Activated T-helper 17 cell treated with anti-CD3 and anti-CD28 coated beads, Interleukin-2, amount 50 U/mL, for 72 hours (primary cell): Measurements from ENCODE around the gene FIBCD1. TPM values are rescaled to one million over a fixed set of nuclear protein-coding genes. Genes with fewer than 3 reads are reported as not detected.

Source experiments
- ATAC-seq: fragments of 150-1000 bp; cut with Tn5 transposase; replicated peaks from 2 replicates; pipeline ENCODE4 v1.10.0; 2021; ENCODE audit warnings: mild to moderate bottlenecking, moderate library complexity
- H3K27ac Mint-ChIP-seq: one replicate; pipeline ENCODE4 v1.8.0; 2022; ENCODE audit warnings: mixed read lengths
- H3K27me3 Mint-ChIP-seq: one replicate; pipeline ENCODE4 v1.8.0; 2022; ENCODE audit warnings: mixed read lengths
- H3K36me3 Mint-ChIP-seq: one replicate; pipeline ENCODE4 v1.8.0; 2022; ENCODE audit warnings: low read depth, mild to moderate bottlenecking, mixed read lengths
- H3K4me1 Mint-ChIP-seq: one replicate; pipeline ENCODE4 v1.8.0; 2022; ENCODE audit warnings: mixed read lengths
- H3K4me3 Mint-ChIP-seq: one replicate; pipeline ENCODE4 v1.8.0; 2022; ENCODE audit warnings: mild to moderate bottlenecking, mixed read lengths
- H3K9me3 Mint-ChIP-seq: one replicate; pipeline ENCODE4 v1.8.0; 2022; ENCODE audit warnings: mixed read lengths
- total RNA-seq, 2 donors: library from RNA; stranded (reverse); gene quantifications; one replicate each; pipeline ENCODE4 v1.2.3, GENCODE V29; 2022

Gene FIBCD1, protein sequence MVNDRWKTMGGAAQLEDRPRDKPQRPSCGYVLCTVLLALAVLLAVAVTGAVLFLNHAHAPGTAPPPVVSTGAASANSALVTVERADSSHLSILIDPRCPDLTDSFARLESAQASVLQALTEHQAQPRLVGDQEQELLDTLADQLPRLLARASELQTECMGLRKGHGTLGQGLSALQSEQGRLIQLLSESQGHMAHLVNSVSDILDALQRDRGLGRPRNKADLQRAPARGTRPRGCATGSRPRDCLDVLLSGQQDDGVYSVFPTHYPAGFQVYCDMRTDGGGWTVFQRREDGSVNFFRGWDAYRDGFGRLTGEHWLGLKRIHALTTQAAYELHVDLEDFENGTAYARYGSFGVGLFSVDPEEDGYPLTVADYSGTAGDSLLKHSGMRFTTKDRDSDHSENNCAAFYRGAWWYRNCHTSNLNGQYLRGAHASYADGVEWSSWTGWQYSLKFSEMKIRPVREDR
- not detected for total RNA-seq

DNA sequence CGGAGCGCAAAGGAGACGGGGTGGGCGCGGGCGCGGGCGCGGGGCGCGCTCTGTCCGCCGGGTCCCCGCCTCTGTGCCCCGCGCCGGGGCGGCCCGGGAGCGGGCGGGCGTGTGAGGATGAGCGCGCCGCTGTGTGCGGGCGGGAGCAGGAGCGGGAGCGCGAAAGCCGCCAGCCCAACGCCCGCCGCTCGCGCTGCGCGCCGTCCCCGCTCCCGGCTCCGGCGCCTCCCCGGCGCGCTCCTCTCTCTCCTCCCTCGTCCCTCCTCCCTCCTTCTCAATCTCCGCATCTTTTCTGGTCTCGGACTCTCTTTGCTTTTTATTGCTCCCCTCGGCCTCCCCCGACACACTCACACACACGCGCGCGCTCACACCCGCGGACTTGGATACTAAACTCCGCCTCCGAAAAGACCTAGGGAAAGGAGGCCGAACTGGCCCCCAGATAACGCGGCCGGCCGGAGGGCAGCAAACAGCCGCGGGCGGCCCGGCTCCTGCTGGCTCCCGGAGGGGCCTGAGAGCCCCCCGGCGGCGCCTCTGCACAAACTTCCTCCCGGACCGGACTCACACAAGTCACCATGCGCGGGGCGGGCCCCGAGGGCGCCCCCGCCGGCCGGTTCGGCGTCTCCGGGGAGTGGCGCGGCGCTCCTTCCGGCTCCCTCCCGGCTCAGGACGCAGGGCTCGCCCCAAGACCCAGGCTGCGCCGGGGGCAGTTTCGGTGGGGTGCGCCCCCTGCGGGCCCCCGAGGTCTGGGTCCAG, at the start of gene FIBCD1:
Gene FIBCD1, minus strand, starts transcription at position 596 of the 753 bp plus-strand sequence. CDS start 640 bp downstream, outside the sequence.
- no peaks in the 10 kb centered on the region for H3K4me1 Mint-ChIP-seq
- no peak within 1 kb of the TSS for H3K4me3 Mint-ChIP-seq
- no peaks in the 10 kb centered on the region for H3K36me3 Mint-ChIP-seq

DNA sequence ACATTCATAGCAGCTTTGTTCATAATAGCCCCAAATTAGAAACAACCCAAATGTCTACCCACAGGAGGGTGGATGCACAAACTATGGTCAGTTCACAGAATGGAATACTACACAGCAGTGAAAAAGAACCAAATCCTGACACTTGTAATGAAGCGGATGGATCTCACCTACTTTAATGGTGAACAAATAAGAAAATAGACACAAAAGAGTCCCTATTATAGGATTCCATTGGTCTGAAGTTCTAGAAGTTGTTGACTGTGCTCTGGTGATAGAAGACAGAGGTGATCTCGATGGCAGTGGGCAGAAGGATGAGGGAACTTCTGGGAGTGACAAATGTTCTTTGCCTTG, 49.3 kb upstream of the FIBCD1 start:
- Mint-ChIP-seq H3K4me3 (no peak overlapping the region), H3K27me3 (peaks cover 4% of the 10 kb centered on the region), H3K36me3 (no peaks in the 10 kb centered on the region), H3K27ac (no peak overlapping the region), H3K4me1 (no peaks in the 10 kb centered on the region), H3K9me3 (no peaks in the 10 kb centered on the region)
- no peak for ATAC-seq

More for the DNA sequence above, at the start of gene FIBCD1:
- ATAC-seq, result no peak
- peaks cover 45% of the 10 kb centered on the region for H3K27me3 Mint-ChIP-seq
- H3K9me3 Mint-ChIP-seq, result no peaks in the 10 kb centered on the region
- no peak within 1 kb of the TSS for H3K27ac Mint-ChIP-seq

DNA sequence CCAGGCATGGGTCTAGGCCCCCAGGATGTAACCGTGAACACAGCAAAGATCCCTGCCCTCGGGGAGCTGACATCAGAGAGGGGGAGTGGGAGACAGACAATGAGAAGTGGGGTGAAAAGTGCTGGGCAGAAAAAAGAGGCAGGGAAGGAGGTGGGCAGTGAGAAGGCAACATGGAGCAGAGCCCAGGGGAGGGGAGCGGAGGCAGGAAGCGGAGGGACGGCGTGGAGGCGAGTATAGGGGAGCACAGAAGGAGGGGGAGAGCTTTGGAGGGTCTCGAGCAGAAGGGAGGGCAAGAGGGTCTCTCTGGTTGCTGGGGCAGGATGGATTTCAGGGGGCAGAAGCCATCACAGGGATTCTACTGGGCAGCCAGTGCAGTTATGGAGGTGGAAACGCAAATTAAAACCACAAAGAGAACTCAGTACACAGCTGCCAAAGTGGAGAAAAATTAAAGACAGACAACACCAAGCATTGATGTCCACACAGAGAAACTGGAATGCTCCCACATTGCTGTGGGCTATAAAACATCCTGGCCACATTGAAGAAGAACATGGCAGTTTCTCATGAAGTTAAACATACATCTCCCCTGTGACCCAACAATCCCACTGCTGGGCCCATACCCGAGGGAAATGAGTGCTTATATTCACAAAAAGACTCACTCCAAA, 48.8 kb upstream of the FIBCD1 start:
- no peaks in the 10 kb centered on the region for H3K36me3 Mint-ChIP-seq
- peaks cover 4% of the 10 kb centered on the region for H3K27me3 Mint-ChIP-seq
- ATAC-seq, result no peak
- H3K4me3 Mint-ChIP-seq, result no peak overlapping the region
- H3K27ac Mint-ChIP-seq, result no peak overlapping the region
- no peaks in the 10 kb centered on the region for H3K9me3 Mint-ChIP-seq
- no peaks in the 10 kb centered on the region for H3K4me1 Mint-ChIP-seq

DNA sequence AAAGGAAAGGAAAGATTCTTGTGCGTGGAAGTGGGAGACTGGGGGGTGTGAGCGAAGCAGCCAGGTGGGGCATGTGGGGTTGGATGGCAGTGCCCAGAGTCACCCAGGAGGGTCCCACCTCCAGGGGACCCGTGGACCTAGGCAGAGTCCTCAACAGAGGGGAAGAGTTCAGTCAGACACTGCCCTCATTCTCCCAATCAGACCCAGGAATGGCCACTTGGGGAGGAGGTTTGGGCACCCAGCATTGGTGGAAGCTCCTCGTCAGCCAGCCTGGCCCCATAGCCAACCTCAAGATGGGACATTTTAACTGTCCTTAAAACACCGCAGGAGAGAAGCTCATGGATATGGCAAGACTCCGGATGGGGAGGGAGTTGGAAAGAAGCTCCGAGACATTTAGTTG, 48.0 kb upstream of the FIBCD1 start:
- H3K36me3 Mint-ChIP-seq, result no peaks in the 10 kb centered on the region
- no peaks in the 10 kb centered on the region for H3K4me1 Mint-ChIP-seq
- H3K27me3 Mint-ChIP-seq, result peaks cover 4% of the 10 kb centered on the region
- no peaks in the 10 kb centered on the region for H3K9me3 Mint-ChIP-seq
- H3K27ac Mint-ChIP-seq, result no peak overlapping the region
- no peak for ATAC-seq
- H3K4me3 Mint-ChIP-seq, result no peak overlapping the region

DNA sequence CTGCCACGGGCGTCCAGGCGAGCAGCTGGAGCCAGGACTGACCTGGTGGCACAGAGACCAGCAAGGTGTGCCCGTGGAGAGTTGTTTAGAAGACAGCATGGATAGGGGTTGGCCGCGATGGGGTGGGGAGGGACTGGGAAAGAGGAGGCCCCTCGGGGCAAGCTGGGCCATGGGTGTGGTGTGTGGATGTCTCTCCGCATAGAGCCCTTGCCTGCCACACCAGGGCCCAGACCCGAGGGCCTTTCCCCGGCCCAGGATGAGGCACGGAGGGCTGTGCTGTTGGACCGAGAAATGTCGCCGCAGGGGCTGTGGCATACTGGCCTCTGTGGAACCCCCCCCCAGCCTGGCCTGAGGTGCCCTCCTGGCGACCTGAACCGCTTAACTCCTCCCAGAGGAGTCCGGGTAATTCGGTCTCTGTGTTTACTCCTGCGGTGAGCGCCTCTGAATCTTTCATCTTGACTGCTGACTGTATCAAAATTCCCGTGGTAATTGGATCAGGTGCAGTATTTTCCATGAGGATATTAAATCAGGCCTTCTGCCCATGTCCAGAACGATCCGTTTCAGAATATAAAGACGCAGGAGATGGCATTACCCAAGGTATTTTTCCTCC, 47.4 kb upstream of the FIBCD1 start:
- H3K4me1 Mint-ChIP-seq, result no peaks in the 10 kb centered on the region
- no peak overlapping the region for H3K27ac Mint-ChIP-seq
- ATAC-seq, result no peak
- H3K36me3 Mint-ChIP-seq, result no peaks in the 10 kb centered on the region
- H3K27me3 Mint-ChIP-seq, result no peaks in the 10 kb centered on the region
- H3K9me3 Mint-ChIP-seq, result no peaks in the 10 kb centered on the region
- no peak overlapping the region for H3K4me3 Mint-ChIP-seq

DNA sequence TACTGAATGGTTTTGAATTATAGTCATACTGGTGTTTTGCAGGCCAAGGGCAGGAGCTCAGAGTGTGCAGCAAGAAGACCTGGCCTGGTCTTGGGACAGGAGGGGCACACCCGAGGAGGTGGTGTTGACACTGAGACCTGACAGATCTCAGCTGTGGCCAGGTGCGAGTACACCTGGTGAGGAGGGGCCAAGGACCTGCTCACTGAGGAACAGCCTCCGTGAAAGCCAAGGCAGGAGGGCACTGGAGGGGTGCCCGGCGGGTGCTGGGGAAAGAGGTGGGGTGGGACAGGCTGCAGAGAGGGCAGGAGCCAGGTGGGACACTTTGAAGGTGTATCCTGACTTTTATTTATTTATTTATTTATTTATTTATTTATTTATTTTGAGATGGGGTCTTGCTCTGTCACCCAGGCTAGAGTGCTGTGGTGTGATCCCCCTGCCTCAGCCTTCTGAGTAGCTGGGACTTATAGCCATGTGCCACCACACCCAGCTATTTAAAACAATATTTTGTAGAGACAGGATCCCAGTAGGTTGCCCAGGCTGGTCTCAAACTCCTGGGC, 46.6 kb upstream of the FIBCD1 start:
- Mint-ChIP-seq H3K4me3 (no peak overlapping the region), H3K9me3 (no peaks in the 10 kb centered on the region), H3K36me3 (no peaks in the 10 kb centered on the region), H3K27ac (no peak overlapping the region), H3K27me3 (peaks cover 4% of the 10 kb centered on the region), H3K4me1 (no peaks in the 10 kb centered on the region)
- no peak for ATAC-seq

DNA sequence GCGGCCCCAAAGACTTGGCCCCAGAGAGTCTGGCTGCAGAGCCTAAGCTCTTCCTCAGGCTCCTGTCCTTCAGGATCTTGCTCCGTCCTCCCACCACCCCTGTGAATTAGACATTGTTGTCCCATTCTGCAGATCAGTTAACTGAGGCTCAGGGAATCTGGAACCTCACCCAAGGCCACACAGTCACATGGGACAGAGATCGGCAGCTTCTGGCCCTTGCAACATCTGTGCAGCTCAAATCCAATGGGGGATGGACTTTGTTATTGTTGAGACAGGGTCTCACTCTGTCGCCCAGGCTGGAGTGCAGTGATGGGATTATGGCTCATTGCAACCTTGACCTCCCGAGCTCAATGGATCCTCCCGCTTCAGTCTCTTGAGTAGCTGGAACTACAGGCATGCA, 46.0 kb upstream of the FIBCD1 start:
- H3K36me3 Mint-ChIP-seq, result no peaks in the 10 kb centered on the region
- no peak for ATAC-seq
- no peak overlapping the region for H3K4me3 Mint-ChIP-seq
- H3K4me1 Mint-ChIP-seq, result no peaks in the 10 kb centered on the region
- peaks cover 8% of the 10 kb centered on the region for H3K27me3 Mint-ChIP-seq
- H3K27ac Mint-ChIP-seq, result no peak overlapping the region
- no peaks in the 10 kb centered on the region for H3K9me3 Mint-ChIP-seq

DNA sequence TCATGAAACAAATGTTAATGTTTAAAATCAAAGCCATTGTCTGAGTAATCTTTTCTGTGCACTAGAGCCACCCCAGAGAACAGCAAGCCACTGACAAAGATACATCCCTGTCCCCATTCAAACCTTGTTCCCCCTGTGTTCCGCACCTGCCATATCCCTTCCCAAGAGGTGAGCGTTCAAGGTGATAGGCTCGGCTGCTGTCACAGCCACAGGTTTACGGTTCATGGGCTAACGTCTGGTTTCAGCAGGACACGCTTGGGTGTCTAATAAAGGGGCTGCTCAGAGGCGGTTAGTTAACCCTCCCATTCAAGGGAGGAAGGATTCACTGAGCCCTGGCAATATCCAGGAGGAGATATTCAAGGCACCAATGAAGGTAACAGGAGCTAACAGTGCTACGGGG, 45.5 kb upstream of the FIBCD1 start:
- no peak overlapping the region for H3K27ac Mint-ChIP-seq
- ATAC-seq, result no peak
- no peak overlapping the region for H3K4me3 Mint-ChIP-seq
- no peaks in the 10 kb centered on the region for H3K4me1 Mint-ChIP-seq
- H3K36me3 Mint-ChIP-seq, result no peaks in the 10 kb centered on the region
- H3K9me3 Mint-ChIP-seq, result no peaks in the 10 kb centered on the region
- peaks cover 8% of the 10 kb centered on the region for H3K27me3 Mint-ChIP-seq

DNA sequence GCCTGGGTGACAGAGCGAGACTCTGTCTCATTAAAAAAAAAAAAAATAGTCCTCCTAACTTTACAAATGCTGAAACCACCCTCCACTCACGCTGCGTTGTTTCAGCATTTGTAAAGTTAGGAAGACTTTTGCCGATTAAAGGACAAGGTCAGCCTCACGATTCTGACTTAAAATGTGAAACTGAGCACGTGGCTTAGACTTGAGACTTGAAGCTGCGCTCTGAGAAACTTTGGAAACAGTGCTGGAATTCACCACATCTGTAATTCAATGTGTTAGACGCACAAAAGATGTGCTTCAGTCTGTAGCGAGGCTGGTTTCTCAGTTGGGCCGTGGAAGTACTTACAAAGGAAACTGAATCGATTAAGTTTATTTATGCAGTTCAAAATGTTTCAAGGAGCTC, 44.9 kb upstream of the FIBCD1 start:
- Mint-ChIP-seq H3K27me3 (peaks cover 8% of the 10 kb centered on the region), H3K9me3 (no peaks in the 10 kb centered on the region), H3K4me1 (no peaks in the 10 kb centered on the region), H3K4me3 (no peak overlapping the region), H3K27ac (no peak overlapping the region), H3K36me3 (no peaks in the 10 kb centered on the region)
- ATAC-seq, result no peak

DNA sequence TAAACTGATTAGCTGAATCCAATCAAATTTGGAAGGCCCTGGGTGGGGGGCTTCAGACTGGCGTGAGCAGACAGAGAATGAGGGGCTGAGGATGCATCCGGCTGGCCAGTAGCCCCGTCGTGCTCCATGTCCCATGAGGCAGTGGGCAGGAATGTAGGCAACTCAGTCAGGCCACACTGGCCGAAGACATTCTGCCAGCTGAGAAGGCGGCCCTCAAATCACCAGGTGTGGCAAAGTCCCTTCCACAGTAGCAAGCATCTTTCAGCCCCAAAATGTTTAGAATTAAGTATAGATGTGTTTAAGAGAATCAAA, 44.3 kb upstream of the FIBCD1 start:
- no peaks in the 10 kb centered on the region for H3K4me1 Mint-ChIP-seq
- H3K27me3 Mint-ChIP-seq, result peaks cover 8% of the 10 kb centered on the region
- no peak overlapping the region for H3K27ac Mint-ChIP-seq
- no peak for ATAC-seq
- H3K4me3 Mint-ChIP-seq, result no peak overlapping the region
- no peaks in the 10 kb centered on the region for H3K36me3 Mint-ChIP-seq
- H3K9me3 Mint-ChIP-seq, result no peaks in the 10 kb centered on the region

DNA sequence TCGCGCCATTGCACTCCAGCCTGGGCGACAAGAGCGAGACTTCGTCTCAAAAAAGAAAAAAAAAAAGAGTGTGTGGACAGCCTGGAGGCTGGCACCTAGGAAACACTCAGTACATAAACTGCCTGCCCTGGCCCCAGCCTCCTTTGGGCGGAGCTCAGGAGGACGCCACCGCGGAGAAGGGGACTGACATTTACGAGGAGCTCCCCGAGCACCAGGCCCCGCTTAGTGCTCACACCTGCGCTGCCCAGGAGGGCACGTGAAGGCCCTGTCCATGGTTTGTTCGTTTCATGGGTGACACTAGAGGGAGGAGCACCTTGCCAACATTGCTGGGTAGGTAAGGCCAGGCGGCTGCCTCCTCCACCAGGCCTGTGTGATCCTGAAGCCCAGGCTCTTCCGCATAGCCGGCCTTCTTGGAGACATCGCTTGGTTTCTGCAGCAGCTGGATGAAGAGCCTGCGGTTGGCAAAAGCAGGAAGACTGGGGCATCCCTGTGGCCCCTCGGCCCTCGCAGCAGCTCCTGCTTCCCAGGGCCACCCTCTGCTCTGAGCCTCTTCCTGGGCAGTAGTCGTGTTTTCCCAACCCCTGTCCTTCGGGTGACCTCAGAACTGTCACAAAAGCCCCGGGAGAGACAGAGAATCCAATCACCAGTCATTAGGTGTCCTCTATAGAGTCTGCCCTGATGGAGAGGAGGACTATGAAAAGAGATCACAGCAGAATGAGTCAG, 43.8 kb upstream of the FIBCD1 start:
- Mint-ChIP-seq H3K27me3 (peaks cover 8% of the 10 kb centered on the region), H3K27ac (no peak overlapping the region), H3K9me3 (no peaks in the 10 kb centered on the region), H3K36me3 (no peaks in the 10 kb centered on the region), H3K4me1 (no peaks in the 10 kb centered on the region), H3K4me3 (no peak overlapping the region)
- ATAC-seq, result no peak

DNA sequence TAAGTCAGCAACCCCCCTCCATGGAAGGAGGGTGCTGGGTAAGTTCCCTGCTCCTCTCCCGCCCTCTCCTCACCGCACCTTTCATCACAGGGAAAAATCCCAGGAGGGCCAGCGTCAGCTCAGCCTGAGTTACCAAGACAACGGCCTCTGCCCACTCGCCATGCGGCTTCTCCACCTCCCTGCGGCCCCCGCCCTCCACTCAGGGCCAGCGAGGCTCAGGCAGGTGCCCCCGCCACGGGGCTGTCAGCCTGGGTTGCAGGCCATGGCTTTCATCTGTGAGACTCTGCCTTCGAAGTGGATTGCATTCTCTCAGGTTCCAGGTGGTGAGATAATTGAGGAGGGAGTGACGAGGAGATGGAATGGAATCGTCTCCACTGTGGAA, 42.7 kb upstream of the FIBCD1 start:
- Mint-ChIP-seq H3K4me1 (no peaks in the 10 kb centered on the region), H3K4me3 (no peak overlapping the region), H3K9me3 (no peaks in the 10 kb centered on the region), H3K27me3 (peaks cover 8% of the 10 kb centered on the region), H3K36me3 (no peaks in the 10 kb centered on the region), H3K27ac (no peak overlapping the region)
- ATAC-seq, result no peak

DNA sequence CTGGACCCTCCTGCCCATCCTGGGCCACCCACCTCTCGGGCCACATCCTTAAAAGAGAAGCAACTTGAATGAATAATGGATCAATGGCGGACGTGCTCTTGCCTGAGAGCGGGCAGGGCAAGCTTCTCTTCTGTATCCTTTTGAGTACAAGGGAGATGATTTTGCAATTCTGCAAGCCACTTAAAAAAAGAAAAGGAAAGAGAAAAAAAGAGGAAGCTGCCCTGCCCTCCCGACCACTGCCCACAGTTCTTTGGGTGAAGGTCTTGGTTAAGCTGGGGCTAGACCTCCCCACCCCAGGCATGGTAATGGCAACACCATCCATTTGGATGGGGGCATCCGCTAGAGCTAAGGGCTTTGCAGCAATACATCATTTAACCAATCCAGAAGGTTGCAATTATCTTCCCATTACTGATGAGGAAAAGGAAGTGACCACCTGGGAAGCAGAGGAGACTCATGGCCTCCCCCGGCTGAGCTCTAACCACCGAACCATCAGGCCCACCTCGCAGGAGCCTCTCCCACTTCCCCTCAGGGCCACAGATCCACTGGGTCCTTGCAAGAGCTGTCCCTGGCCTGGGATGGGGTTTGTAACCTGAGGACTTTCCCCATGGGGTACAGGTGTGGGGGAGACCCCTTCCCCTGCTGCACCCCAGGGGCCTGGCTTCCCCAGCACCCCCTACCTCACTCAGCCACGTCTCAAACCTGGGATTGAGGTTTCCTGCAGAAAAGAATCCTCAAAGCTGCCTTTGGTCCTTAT, 42.1 kb upstream of the FIBCD1 start:
- no peaks in the 10 kb centered on the region for H3K9me3 Mint-ChIP-seq
- no peak for ATAC-seq
- H3K4me1 Mint-ChIP-seq, result no peaks in the 10 kb centered on the region
- no peak overlapping the region for H3K4me3 Mint-ChIP-seq
- no peak overlapping the region for H3K27ac Mint-ChIP-seq
- no peaks in the 10 kb centered on the region for H3K36me3 Mint-ChIP-seq
- peaks cover 8% of the 10 kb centered on the region for H3K27me3 Mint-ChIP-seq
